SK-N-SH treated with all-trans-retinoic acid at 6 μM for 48 hours (cell line): ENCODE results near the gene CLDN15.

ENCODE experiments used
- ATAC-seq: fragments of 200-7000 bp; cut with Tn5 transposase; 3 replicates; pipeline ENCODE4 v1.9.1; 2020; ENCODE audit warnings: mild to moderate bottlenecking, moderate library complexity
- ARNTL ChIP-seq: fragments of 450-650 bp; formaldehyde crosslinking; IDR thresholded peaks from 2 replicates; pipeline ENCODE4 v1.5.0; 2020; ENCODE audit warnings: low read depth, mild to moderate bottlenecking, moderate library complexity, borderline replicate concordance
- BACH2 ChIP-seq: fragments of 250-450 bp; sonication (Bioruptor Pico); IDR thresholded peaks from 2 replicates; pipeline ENCODE4 v1.9.0; 2021; ENCODE audit warnings: mild to moderate bottlenecking, borderline replicate concordance
- CREB5 ChIP-seq: fragments of 250-450 bp; sonication (Bioruptor Pico); IDR thresholded peaks from 2 replicates; pipeline ENCODE4 v1.5.1; 2020; ENCODE audit warnings: low read depth, mild to moderate bottlenecking, moderate library complexity
- CSDC2 ChIP-seq: fragments of 250-450 bp; sonication (Bioruptor Pico); IDR thresholded peaks from 2 replicates; pipeline ENCODE4 v1.5.0; 2020; ENCODE audit warnings: mild to moderate bottlenecking, moderate library complexity
- ESRRG ChIP-seq: fragments of 250-450 bp; sonication (Bioruptor Pico); IDR thresholded peaks from 2 replicates; pipeline ENCODE4 v1.6.1; 2021; ENCODE audit warnings: mild to moderate bottlenecking
- GLIS3 ChIP-seq: fragments of 250-450 bp; sonication (Bioruptor Pico); IDR thresholded peaks from 2 replicates; pipeline ENCODE4 v1.5.0; 2020; ENCODE audit warnings: mild to moderate bottlenecking, moderate library complexity
- OSR1 ChIP-seq: fragments of 250-450 bp; sonication (Bioruptor Pico); IDR thresholded peaks from 2 replicates; pipeline ENCODE4 v1.8.0; 2022; ENCODE audit warnings: moderate library complexity, mild to moderate bottlenecking, inconsistent platforms
- POU6F1 ChIP-seq: fragments of 250-450 bp; sonication (Bioruptor Pico); IDR thresholded peaks from 2 replicates; pipeline ENCODE4 v1.8.0; 2021; ENCODE audit warnings: low read depth, mild to moderate bottlenecking, moderate library complexity, borderline replicate concordance
- PPARA ChIP-seq: fragments of 250-450 bp; sonication (Bioruptor Pico); IDR thresholded peaks from 2 replicates; pipeline ENCODE4 v1.5.0; 2020; ENCODE audit warnings: mild to moderate bottlenecking, borderline replicate concordance
- RARB ChIP-seq: fragments of 250-450 bp; sonication (Bioruptor Pico); IDR thresholded peaks from 2 replicates; pipeline ENCODE4 v1.8.0; 2021; ENCODE audit warnings: mild to moderate bottlenecking, moderate library complexity
- TCF4 ChIP-seq: fragments of 250-450 bp; sonication (Bioruptor Pico); IDR thresholded peaks from 2 replicates; pipeline ENCODE4 v1.8.0; 2021; ENCODE audit warnings: mild to moderate bottlenecking, moderate library complexity, borderline replicate concordance
- TOX ChIP-seq: fragments of 250-450 bp; sonication (Bioruptor Pico); IDR thresholded peaks from 2 replicates; pipeline ENCODE4 v1.8.0; 2021; ENCODE audit warnings: mild to moderate bottlenecking, moderate library complexity, borderline replicate concordance
- ZC3H10 ChIP-seq: fragments of 250-450 bp; sonication (Bioruptor Pico); IDR thresholded peaks from 2 replicates; pipeline ENCODE4 v1.5.1; 2021; ENCODE audit warnings: mild to moderate bottlenecking, moderate library complexity
- ZFP3 ChIP-seq: fragments of 250-450 bp; sonication (Bioruptor Pico); IDR thresholded peaks from 2 replicates; pipeline ENCODE4 v1.5.0; 2020; ENCODE audit warnings: mild to moderate bottlenecking, moderate library complexity
- ZFP30 ChIP-seq: fragments of 450-650 bp; formaldehyde crosslinking; IDR thresholded peaks from 2 replicates; pipeline ENCODE4 v1.5.0; 2022; ENCODE audit warnings: mild to moderate bottlenecking, moderate library complexity
- ZNF565 ChIP-seq: fragments of 450-650 bp; formaldehyde crosslinking; conservative IDR thresholded peaks from 2 replicates; pipeline ENCODE4 v1.5.0; 2020; ENCODE audit warnings: low read depth, mild to moderate bottlenecking, moderate library complexity
- ZNF70 ChIP-seq: fragments of 450-650 bp; formaldehyde crosslinking; IDR thresholded peaks from 2 replicates; pipeline ENCODE4 v1.5.0; 2020; ENCODE audit warnings: mild to moderate bottlenecking, moderate library complexity
- ZNF8 ChIP-seq: fragments of 450-650 bp; formaldehyde crosslinking; IDR thresholded peaks from 2 replicates; pipeline ENCODE4 v1.5.0; 2020; ENCODE audit warnings: mild to moderate bottlenecking, moderate library complexity
- TF ChIP-seq, protein P1 (sequence below): fragments of 250-450 bp; sonication (Bioruptor Pico); IDR thresholded peaks from 2 replicates; pipeline ENCODE4 v1.5.1; 2021; ENCODE audit warnings: mild to moderate bottlenecking, moderate library complexity
- TF ChIP-seq, protein P2 (sequence below): fragments of 250-450 bp; sonication (Bioruptor Pico); IDR thresholded peaks from 2 replicates; pipeline ENCODE4 v1.8.0; 2020; ENCODE audit warnings: mild to moderate bottlenecking, moderate library complexity, borderline replicate concordance

The CLDN15 gene

DNA sequence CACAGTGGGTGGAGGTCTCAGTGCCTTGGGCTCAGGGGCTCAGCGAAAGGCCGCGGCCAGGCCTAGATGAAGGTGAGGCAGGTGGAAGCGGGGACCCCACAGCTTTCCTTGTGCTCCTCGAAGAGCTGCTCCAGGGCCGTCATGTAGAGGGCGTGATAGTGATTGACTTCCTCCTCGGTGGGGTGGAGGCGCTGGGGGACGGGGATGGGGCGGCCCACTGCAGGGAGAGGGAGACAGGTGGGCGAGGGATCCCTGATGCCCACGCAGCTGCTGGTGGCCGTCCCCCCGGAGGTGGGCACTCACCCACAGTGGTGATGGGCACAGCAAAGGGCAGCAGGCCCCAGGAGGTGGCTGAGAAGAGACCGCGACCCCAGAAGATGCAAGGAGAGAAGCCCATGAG lies 41.7 kb downstream of the CLDN15 start (continued):
- TF ChIP-seq, protein P1, sequence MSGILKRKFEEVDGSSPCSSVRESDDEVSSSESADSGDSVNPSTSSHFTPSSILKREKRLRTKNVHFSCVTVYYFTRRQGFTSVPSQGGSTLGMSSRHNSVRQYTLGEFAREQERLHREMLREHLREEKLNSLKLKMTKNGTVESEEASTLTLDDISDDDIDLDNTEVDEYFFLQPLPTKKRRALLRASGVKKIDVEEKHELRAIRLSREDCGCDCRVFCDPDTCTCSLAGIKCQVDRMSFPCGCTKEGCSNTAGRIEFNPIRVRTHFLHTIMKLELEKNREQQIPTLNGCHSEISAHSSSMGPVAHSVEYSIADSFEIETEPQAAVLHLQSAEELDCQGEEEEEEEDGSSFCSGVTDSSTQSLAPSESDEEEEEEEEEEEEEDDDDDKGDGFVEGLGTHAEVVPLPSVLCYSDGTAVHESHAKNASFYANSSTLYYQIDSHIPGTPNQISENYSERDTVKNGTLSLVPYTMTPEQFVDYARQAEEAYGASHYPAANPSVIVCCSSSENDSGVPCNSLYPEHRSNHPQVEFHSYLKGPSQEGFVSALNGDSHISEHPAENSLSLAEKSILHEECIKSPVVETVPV (CRISPR knock-in tag): no peak
- TF ChIP-seq OSR1 (CRISPR knock-in tag) (no peak), GLIS3 (CRISPR knock-in tag) (no peak), ZNF70 (CRISPR knock-in tag) (no peak), PPARA (CRISPR knock-in tag) (no peak), ZFP3 (CRISPR knock-in tag) (no peak), TCF4 (no peak), BACH2 (CRISPR knock-in tag) (no peak), TOX (no peak), ARNTL (CRISPR knock-in tag) (no peak)
- TF ChIP-seq, protein P2, sequence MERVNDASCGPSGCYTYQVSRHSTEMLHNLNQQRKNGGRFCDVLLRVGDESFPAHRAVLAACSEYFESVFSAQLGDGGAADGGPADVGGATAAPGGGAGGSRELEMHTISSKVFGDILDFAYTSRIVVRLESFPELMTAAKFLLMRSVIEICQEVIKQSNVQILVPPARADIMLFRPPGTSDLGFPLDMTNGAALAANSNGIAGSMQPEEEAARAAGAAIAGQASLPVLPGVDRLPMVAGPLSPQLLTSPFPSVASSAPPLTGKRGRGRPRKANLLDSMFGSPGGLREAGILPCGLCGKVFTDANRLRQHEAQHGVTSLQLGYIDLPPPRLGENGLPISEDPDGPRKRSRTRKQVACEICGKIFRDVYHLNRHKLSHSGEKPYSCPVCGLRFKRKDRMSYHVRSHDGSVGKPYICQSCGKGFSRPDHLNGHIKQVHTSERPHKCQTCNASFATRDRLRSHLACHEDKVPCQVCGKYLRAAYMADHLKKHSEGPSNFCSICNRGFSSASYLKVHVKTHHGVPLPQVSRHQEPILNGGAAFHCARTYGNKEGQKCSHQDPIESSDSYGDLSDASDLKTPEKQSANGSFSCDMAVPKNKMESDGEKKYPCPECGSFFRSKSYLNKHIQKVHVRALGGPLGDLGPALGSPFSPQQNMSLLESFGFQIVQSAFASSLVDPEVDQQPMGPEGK (CRISPR knock-in tag): no peak

DNA sequence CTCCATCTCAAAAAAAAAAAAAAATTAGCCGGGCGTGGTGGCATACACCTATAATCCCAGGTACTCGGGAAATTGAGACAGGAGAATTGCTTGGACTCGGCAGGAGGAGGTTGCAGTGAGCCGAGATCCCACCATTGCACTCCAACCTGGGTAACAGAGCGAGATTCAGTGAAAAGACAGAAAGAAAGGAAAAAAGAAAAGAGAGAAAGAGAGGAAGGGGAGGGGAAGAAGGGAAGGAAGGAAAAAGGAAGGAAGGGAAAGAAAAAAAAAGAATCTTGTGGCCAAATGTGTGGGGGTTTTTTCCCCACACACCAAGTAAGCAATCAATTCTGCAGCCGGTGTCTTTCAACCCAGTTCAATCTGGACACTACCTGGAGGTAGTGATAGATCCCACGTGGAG lies 48.5 kb downstream of the CLDN15 start:
- ATAC-seq: no peak
- TF ChIP-seq CREB5: no peak
- TF ChIP-seq TCF4: no peak
- TF ChIP-seq POU6F1 (CRISPR knock-in tag): no peak
- TF ChIP-seq ARNTL (CRISPR knock-in tag): no peak
- no peak for TF ChIP-seq ZNF8 (CRISPR knock-in tag)
- no peak for TF ChIP-seq RARB
- TF ChIP-seq, protein P1 (CRISPR knock-in tag): no peak
- no peak for TF ChIP-seq ESRRG (CRISPR knock-in tag)
- no peak for TF ChIP-seq ZFP30 (CRISPR knock-in tag)

DNA sequence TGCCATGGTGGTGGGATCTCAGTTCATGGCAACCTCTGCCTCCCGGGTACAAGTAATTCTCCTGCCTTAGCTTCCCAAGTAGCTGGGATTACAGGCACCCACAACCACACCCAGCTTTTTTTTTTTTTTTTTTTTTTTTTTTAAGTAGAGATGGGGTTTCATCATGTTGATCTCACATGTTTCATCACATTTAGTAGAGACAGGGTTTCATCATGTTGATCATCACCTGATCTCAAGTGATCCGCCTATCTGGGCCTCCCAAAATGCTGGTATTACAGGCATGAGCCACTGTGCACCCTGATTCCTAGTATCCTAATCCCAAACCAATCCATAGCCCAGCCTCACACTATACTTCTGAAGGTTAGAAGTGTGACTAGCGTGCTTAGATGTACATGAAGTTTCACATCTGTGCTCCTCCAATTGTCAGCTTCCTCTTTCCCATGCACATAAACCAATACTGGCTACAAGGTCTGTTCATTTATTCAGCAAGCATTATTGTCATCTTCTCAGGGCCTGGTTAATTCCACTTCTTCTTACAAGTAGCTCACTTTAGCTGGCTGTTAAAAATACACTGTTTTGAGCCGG lies 50.7 kb downstream of the CLDN15 start:
- TF ChIP-seq BACH2 (CRISPR knock-in tag) (no peak), ZC3H10 (CRISPR knock-in tag) (no peak)
- TF ChIP-seq, all 23 proteins: peak for 0
- ATAC-seq: no peak

DNA sequence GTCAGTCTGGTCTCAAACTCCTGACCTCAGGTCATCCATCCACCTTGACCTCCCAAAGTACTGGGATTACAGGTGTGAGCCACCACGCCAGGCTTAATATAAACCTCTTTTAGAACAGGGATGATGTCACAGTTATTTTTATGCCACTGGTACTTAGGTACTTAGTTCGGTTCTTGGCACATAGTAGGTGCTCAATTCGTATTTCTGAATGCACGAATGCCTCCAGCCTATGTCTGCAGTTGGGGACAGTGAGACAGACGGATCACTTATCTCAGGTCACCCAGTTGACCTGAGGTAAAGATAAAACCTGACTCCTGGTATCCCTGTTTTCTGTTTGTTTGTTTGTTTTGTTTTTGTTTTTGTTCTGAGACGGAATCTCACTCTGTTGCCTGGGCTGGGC lies 51.4 kb downstream of the CLDN15 start:
- ATAC-seq: no peak
- TF ChIP-seq, protein P2 (CRISPR knock-in tag): no peak
- no peak for TF ChIP-seq CSDC2
- TF ChIP-seq ZNF70 (CRISPR knock-in tag): no peak
- TF ChIP-seq, protein P1 (CRISPR knock-in tag): no peak
- no peak for TF ChIP-seq POU6F1 (CRISPR knock-in tag)
- no peak for TF ChIP-seq ZNF8 (CRISPR knock-in tag)
- TF ChIP-seq ARNTL (CRISPR knock-in tag): no peak
- TF ChIP-seq TCF4: no peak
- no peak for TF ChIP-seq GLIS3 (CRISPR knock-in tag)
- TF ChIP-seq ZFP30 (CRISPR knock-in tag): no peak
- no peak for TF ChIP-seq RARB
- no peak for TF ChIP-seq TOX
- TF ChIP-seq ZC3H10 (CRISPR knock-in tag): no peak
- no peak for TF ChIP-seq ZNF565
- no peak for TF ChIP-seq ESRRG (CRISPR knock-in tag)
